D721Med (cell line): ENCODE data around the gene NRXN2.

ENCODE experiments used
- DNase-seq: peaks from one replicate; pipeline ENCODE4 v3.0.0; 2011; ENCODE audit warnings: low spot score; ENCODE audit not compliant: insufficient read length
- FAIRE-seq: peaks from 2 replicates; lab custom pipeline; 2011; peaks lifted over from hg19 to GRCh38; lab: Jason Lieb, UNC
- TF ChIP-seq, protein P1 (sequence below): IDR thresholded peaks from 2 replicates; pipeline ENCODE4 v1.5.1; 2012; ENCODE audit warnings: mild to moderate bottlenecking, control low read depth; ENCODE audit not compliant: insufficient read depth; ENCODE audit errors: missing control alignments

The NRXN2 gene

DNA sequence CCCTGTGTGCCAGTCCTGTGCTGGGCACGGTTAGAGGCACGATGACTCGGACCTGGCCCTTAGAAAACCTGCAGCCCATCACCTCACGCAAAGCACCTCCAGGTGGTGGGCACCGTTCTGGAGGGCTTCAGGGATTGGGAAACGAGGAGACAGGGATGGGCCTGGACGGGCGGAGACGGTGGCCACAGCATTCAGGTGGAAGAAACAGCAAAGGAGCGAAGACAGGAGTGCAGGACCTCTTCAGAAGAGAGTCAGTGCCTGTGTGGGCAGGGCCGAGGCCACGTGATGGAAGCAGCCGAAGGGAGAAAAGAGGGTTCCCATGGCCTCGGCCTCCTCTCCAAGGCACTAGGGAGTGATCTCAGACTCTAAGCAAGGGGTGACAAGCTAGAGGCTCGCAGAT lies 140.1 kb downstream of the NRXN2 start:
- no peak for DNase-seq
- FAIRE-seq = no peak
- TF ChIP-seq, protein P1, sequence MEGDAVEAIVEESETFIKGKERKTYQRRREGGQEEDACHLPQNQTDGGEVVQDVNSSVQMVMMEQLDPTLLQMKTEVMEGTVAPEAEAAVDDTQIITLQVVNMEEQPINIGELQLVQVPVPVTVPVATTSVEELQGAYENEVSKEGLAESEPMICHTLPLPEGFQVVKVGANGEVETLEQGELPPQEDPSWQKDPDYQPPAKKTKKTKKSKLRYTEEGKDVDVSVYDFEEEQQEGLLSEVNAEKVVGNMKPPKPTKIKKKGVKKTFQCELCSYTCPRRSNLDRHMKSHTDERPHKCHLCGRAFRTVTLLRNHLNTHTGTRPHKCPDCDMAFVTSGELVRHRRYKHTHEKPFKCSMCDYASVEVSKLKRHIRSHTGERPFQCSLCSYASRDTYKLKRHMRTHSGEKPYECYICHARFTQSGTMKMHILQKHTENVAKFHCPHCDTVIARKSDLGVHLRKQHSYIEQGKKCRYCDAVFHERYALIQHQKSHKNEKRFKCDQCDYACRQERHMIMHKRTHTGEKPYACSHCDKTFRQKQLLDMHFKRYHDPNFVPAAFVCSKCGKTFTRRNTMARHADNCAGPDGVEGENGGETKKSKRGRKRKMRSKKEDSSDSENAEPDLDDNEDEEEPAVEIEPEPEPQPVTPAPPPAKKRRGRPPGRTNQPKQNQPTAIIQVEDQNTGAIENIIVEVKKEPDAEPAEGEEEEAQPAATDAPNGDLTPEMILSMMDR = no peak

DNA sequence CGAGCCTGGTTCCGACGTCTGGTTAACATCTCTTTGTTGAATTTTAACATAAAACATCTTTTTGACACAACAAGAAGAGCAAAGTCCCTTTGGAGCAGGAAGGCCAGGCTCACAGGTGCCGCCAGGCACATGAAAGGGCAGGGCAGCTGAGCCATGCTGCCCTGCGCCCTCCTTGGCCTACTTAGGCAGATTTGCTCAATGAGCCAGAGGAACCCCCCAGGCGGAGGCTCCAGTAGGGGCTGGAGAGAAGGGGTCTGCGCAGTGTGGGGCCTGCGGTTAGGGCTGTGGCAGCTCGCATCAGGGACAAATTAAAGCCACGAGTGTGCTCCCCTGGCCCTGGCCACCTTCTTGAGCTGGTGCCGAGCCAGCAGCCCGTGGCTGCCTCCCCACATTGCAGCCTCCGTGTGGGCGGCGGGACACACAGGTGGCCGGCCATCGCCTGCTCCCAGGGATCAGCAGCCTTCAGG lies 141.9 kb downstream of the NRXN2 start:
- DNase-seq = no peak
- FAIRE-seq = no peak
- TF ChIP-seq, protein P1 = no peak

DNA sequence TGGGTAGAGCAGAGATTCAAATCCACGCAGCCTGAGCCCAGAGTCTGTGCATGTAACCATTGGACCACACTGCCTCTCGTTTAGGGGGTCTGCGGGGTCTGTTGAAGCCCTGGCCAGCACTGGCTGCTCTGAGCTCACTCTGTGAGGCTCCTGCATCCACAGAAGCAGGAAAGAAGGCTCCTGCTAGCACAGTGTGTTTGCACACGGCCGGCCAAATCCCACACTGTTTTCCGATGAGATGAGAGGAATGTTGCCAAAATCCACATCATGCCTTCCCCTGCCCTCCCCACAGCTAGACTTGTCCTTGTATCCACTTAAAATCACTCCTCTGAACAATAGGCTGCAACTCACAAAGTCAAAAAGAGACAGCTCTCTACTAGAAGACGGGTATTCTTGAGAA lies 142.6 kb downstream of the NRXN2 start:
- FAIRE-seq (no peak), DNase-seq (no peak)
- TF ChIP-seq, protein P1 = no peak

DNA sequence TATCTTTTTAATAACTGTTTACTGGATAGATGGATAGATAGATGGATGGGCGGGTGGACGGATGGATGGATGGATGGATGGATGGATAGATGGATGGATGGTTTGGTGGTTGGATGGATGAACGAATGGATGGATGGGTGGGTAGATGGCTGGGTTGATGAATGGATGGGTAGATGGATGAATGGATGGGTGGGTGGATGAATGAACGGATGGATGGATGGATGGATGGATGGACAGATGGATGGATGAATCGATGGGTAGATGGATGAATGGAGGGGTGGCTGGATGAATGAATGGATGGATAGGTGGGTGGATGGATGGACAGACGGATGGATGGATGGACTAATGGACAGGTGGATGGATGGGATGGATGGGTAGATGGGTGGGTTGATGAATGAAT lies 145.8 kb downstream of the NRXN2 start:
- DNase-seq = no peak
- no peak for FAIRE-seq
- TF ChIP-seq, protein P1 = no peak

DNA sequence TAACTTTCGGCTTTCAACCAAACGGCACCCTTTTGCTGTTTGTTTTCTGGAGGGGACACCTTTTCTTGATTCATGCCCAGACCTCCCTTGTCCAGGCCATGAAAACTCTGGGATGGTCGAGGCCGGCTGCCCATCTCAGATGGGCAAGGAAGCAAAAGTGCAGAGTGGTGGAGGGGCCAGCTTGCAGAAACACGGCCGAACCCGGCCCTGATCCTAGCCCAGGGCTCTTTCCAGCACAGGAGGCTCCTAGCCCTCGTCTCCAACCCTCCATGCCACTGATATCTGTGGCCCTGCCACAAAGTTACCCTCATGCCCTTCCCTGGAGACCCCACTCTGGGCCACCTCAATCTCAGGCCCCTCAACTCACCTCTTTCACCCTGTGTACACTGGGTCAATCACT lies 150.9 kb downstream of the NRXN2 start:
- no peak for DNase-seq
- no peak for FAIRE-seq
- TF ChIP-seq, protein P1 = no peak

DNA sequence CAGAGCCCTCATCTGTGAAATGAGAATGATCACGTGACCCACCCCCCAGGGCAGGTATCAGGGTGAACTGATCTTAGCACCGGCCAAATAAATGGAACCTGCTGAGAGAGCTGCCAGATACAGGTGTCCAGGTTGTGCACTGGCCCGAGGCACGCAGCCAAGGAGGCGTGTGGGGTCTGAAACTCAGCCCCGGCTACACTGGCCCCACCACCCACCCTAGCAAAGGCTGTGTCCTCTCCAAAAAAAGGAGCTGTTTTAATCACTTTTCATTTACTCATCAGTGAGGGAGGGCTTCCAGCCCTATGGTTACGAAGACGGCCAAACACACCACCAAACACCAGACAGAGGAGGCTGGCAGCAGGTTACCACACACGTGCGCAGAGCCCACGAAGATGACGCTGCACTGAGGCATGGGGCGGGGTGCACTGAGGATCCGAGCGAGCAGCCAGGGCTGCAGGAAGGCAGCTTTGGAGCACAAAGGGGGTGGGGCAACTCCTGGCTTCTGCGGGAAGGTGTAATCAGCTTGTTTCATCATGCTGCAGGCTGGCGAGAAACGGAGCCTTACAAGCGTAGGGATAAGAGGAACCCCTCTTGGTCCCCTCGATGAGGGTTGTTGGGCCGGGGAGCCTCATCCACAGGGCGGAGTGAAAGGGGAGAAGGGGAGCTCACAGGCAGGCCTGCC lies 151.4 kb downstream of the NRXN2 start:
- no peak for DNase-seq
- TF ChIP-seq, protein P1 = no peak
- no peak for FAIRE-seq

DNA sequence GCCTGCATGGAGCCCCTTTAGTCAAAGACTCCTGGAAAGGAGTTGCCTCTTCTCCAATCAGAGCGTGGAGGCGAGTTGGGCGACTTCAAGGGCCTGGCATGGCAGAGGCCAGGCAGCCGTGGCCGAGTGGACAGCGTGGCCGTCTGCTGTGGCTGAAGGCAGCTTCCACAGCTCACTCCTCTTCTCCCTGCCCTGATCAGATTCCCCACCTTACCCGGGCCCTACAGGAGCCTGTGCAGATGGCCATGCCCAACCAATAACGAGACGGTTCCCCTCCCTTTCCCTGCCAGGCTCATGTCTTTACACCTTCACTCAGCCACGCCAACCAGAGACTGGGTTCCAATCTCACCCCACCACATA lies 152.0 kb downstream of the NRXN2 start:
- no peak for FAIRE-seq
- DNase-seq = no peak
- TF ChIP-seq, protein P1 = no peak
